ENCODE measurements around the gene NKAIN4.

Gene NKAIN4

DNA sequence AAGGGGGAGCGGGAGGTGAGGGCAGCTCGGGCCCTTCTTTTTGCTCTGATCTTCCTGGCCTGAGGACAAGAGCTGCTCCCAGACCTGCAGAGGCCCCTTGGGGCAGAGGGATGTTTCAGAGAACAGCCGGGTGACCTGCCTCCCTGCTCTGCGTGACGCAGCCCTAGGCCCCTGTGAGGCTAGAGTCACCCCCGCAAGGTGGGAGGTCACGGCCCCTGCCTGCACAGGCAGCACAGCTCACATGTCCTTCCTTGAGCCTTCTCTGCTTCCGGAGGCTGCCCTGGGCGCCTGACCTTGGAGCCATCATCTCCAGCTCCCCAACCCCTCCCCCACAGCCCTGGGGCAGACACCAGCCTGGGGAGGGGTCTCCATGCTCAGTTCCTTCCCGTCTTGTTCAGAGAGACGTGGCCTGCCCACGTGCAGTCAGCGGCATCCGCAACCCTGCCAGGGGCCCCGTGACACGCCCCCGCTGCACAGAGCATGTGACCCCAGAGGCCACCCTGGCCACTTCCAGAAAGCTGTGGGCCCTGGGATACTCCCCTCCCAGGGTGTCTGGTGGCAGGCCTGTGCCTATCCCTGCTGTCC, 18.8 kb downstream of the NKAIN4 start, which contains the start of gene BIRC7:
BIRC7 (plus strand) TSS at position 507 of the 585 bp plus-strand sequence. CDS start 192 bp downstream, outside the sequence.
- no peak for TF ChIP-seq CTCF (IDR thresholded peaks at IDR 0.05; ENCODE audit: low read depth, low read length)
- H3K4me3 ChIP-seq (ENCODE audit: low read depth, low read length): no peak within 1 kb of the TSS

DNA sequence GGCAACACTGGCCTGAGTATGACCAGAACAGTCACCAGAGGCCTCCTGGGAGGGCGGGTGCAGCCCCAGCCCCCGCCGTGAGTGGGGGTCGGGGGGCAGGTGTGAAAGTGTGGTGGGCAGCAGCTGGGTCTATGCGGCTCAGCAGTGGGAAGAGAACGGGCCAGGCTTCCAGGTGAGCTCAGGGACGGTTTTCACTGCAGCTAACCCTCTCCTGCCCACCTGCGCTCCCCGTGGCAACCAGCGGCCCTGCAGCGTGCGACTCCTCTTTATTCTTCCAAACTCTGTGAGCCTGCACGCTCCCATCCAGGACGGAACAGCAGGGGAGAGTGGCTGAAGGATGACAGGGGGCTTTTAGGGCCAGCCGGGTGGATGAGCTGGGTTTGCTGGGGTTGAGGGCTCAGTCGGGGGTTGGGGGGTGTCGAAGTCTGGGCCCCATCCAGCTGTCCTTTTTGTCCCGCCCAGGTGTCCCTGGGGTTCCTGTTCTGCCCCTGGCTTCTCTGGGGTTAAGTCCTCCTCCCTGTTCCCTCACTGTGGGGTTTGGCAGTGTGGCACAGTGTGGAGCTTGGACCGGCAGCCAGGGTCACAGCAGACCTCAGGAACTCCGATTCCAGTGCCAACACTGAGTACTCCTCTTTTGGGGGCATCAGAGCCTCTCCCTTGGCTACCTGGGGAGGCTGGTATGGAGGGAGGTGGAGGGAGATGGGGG, 19.4 kb downstream of the NKAIN4 start:
- H3K4me3 ChIP-seq (ENCODE audit: low read depth, low read length): no peak overlapping the region
- TF ChIP-seq CTCF (IDR thresholded peaks at IDR 0.05; ENCODE audit: low read depth, low read length): no peak

GRCh38 chr20:63233924-63234323, 20.3 kb downstream of the NKAIN4 start:
- no peak overlapping the region for H3K4me3 ChIP-seq (ENCODE audit: low read depth, low read length)
- no peak for TF ChIP-seq CTCF (IDR thresholded peaks at IDR 0.05; ENCODE audit: low read depth, low read length)

DNA sequence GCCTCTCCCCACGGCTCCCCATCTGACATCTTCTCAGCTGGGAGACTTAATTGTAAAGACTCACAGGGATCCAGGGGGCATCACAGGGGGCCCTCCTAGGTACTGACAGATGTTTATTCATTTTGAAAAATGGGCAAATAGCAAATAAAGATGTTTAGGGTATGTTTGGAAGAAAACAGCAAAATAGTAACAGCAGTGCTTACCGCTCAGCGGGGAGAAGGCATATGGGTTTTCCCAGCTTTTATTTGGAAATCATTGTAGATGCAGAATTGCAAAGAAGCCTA, 21.3 kb downstream of the NKAIN4 start:
- no peak for TF ChIP-seq CTCF (IDR thresholded peaks at IDR 0.05; ENCODE audit: low read depth, low read length)
- no peak overlapping the region for H3K4me3 ChIP-seq (ENCODE audit: low read depth, low read length)

GRCh38 chr20:63232235-63233060, 21.8 kb downstream of the NKAIN4 start:
- TF ChIP-seq CTCF (IDR thresholded peaks at IDR 0.05; ENCODE audit: low read depth, low read length): no peak
- peak overlapping the region; percentile 36 for H3K4me3 ChIP-seq (ENCODE audit: low read depth, low read length)

GRCh38 chr20:63230800-63231268, 23.4 kb downstream of the NKAIN4 start:
- peak; percentile 35; the same call in 1 of the 2 replicates for TF ChIP-seq CTCF (IDR thresholded peaks at IDR 0.05; ENCODE audit: low read depth, low read length)
- no peak overlapping the region for H3K4me3 ChIP-seq (ENCODE audit: low read depth, low read length)

- H3K4me3 ChIP-seq (ENCODE audit: low read depth, low read length): no peak overlapping the region
- no peak for TF ChIP-seq CTCF (IDR thresholded peaks at IDR 0.05; ENCODE audit: low read depth, low read length)
Observed at GRCh38 chr20:63228806-63229205, 25.5 kb downstream of the NKAIN4 start.

All from WI38 (cell line).